NCI-H187 treated with DMSO at 0.1 percent for 48 hours (cell line): ENCODE results near the gene GPER1.
"Not testable (repeated sequence)": the region's sequence is repeated elsewhere in the genome, so short reads cannot be mapped to it uniquely, and the experiment has no call there.

Experiments
- DNase-seq: peaks from one replicate; lab custom pipeline; 2025; lab: John Stamatoyannopoulos, UW

GPER1 gene

GRCh38 chr7:1068619-1069018 lies 19.3 kb upstream of the GPER1 start:
- DNase-seq = no peak

- no peak for DNase-seq
Observed at GRCh38 chr7:1070544-1071011, 17.3 kb upstream of the GPER1 start.

- DNase-seq = no peak
Observed at GRCh38 chr7:1071731-1072254, 16.1 kb upstream of the GPER1 start.

- no peak for DNase-seq
Observed at GRCh38 chr7:1073142-1073977, 14.6 kb upstream of the GPER1 start.

- not testable (repeated sequence) for DNase-seq
Observed at GRCh38 chr7:1074018-1074417, 13.9 kb upstream of the GPER1 start.

- no peak for DNase-seq
Observed at GRCh38 chr7:1074593-1075431, 13.1 kb upstream of the GPER1 start.

GRCh38 chr7:1076184-1077072 lies 11.5 kb upstream of the GPER1 start:
- no peak for DNase-seq

GRCh38 chr7:1078519-1078918 lies 9.4 kb upstream of the GPER1 start:
- no peak for DNase-seq

- DNase-seq = no peak
Observed at GRCh38 chr7:1078985-1079384, 8.9 kb upstream of the GPER1 start.

GRCh38 chr7:1079546-1079945 lies 8.4 kb upstream of the GPER1 start:
- DNase-seq = no peak

GRCh38 chr7:1080252-1080920 lies 7.5 kb upstream of the GPER1 start:
- no peak for DNase-seq

- DNase-seq = no peak
Observed at GRCh38 chr7:1080921-1081255, 7.0 kb upstream of the GPER1 start.

GRCh38 chr7:1081336-1081735 lies 6.6 kb upstream of the GPER1 start:
- no peak for DNase-seq

- no peak for DNase-seq
Observed at GRCh38 chr7:1081931-1082401, 5.9 kb upstream of the GPER1 start.

- no peak for DNase-seq
Observed at GRCh38 chr7:1083729-1084657, 3.9 kb upstream of the GPER1 start.

- DNase-seq = no peak
Observed at GRCh38 chr7:1085266-1085665, 2.6 kb upstream of the GPER1 start.

- no peak for DNase-seq
Observed at GRCh38 chr7:1085910-1086421, 1.9 kb upstream of the GPER1 start.

GRCh38 chr7:1086588-1087464 lies 1.1 kb upstream of the GPER1 start:
- no peak for DNase-seq

GRCh38 chr7:1087465-1087814 lies 473 bp upstream of the GPER1 start:
- DNase-seq = no peak
